Tibial nerve (tissue), 4 donors: ENCODE results near the gene RBM17. TPM values are rescaled to one million over a fixed set of nuclear protein-coding genes. Genes with fewer than 3 reads are reported as not detected.
A peak's percentile ranks its signal among the peaks of the same experiment; 100 is the strongest.

Experiments used
- DNase-seq, 2 donors: peaks; one replicate each; pipeline ENCODE4 v3.0.0-alpha.2; 2019; ENCODE audit warnings: low spot score in 2 of 2
- H3K27ac ChIP-seq, 4 donors: fragments of 200-600 bp; sonication (generic) in 3 of 4; one replicate each; pipeline ENCODE4 v1.5.1; 2017 to 2019; ENCODE audit warnings: mild to moderate bottlenecking in 1 of 4
- H3K27me3 ChIP-seq, 2 donors: fragments of 200-600 bp; sonication (generic) in 1 of 2; one replicate each; pipeline versions ENCODE4 v1.5.1 to v1.6.0; 2017 to 2019
- H3K36me3 ChIP-seq, 3 donors: fragments of 200-600 bp; sonication (generic); one replicate each; pipeline ENCODE4 v1.5.1; 2018 to 2019
- H3K4me1 ChIP-seq, 4 donors: fragments of 200-600 bp; sonication (generic) in 3 of 4; one replicate each; pipeline ENCODE4 v1.5.1; 2017 to 2019
- H3K4me3 ChIP-seq, 4 donors: fragments of 200-600 bp; sonication (generic) in 3 of 4; one replicate each; pipeline ENCODE4 v1.5.1; 2017 to 2019; ENCODE audit warnings: mild to moderate bottlenecking in 1 of 4, moderate library complexity in 1 of 4
- H3K9me3 ChIP-seq, 4 donors: fragments of 200-600 bp; sonication (generic) in 3 of 4; one replicate each; pipeline ENCODE4 v1.5.1; 2017 to 2019
- CTCF ChIP-seq, 5 experiments: fragments of 200-600 bp in 3 of 5; fragments of 450-650 bp in 2 of 5; sonication (generic) in 3 of 5; IDR thresholded peaks; one replicate each; pipeline ENCODE4 v1.5.1; 2016 to 2019; ENCODE audit warnings: antibody characterized with exemption in 5 of 5, mild to moderate bottlenecking in 3 of 5, moderate library complexity in 2 of 5
- EP300 ChIP-seq, 2 donors: sonication (generic); formaldehyde crosslinking; IDR thresholded peaks; one replicate each; pipeline ENCODE4 v1.6.1; 2017; ENCODE audit warnings: antibody characterized with exemption in 2 of 2, mild to moderate bottlenecking in 1 of 2
- POLR2A ChIP-seq, 2 donors: fragments of 450-650 bp; IDR thresholded peaks; one replicate each; pipeline ENCODE4 v1.6.1; 2017; ENCODE audit warnings: antibody characterized with exemption in 2 of 2, mild to moderate bottlenecking in 2 of 2, moderate library complexity in 2 of 2
- WGBS, 2 donors: methylation state at CpG; one replicate each; pipeline ENCODE4 v1.1.5; 2018; 5-methylcytosine and 5-hydroxymethylcytosine counted together
- total RNA-seq, 4 donors: library from RNA; depleted of rRNA; stranded (reverse); fragments of >200 nt; gene quantifications; one replicate each; pipeline ENCODE4 v1.1.0, GENCODE V29; 2016

The RBM17 gene
- total RNA-seq, 4 donors from 2014 or later = 70.6 to 109 (median 94.3) TPM

GRCh38 chr10:6112893-6113292, 24.1 kb downstream of the RBM17 start:
- Histone ChIP-seq H3K9me3 (no peaks in the 10 kb centered on the region), H3K4me3 (no peak overlapping the region), H3K36me3 (peaks cover 2 to 68% (median 23%) of the 10 kb centered on the region in 3 donors), H3K4me1 (peaks cover 0 to 17% (median 2%) of the 10 kb centered on the region in 4 donors), H3K27me3 (no peaks in the 10 kb centered on the region), H3K27ac (no peak overlapping the region)
- TF ChIP-seq POLR2A (IDR thresholded peaks at IDR 0.05) (no peak), CTCF (IDR thresholded peaks at IDR 0.05) (no peak), EP300 (IDR thresholded peaks at IDR 0.05) (no peak)
- WGBS, 2 donors = 82 to 85% methylated on average over 6 of the region's 6 CpGs
- DNase-seq = no peak

- peaks cover 2 to 57% (median 23%) of the 10 kb centered on the region in 3 donors for H3K36me3 ChIP-seq
- H3K9me3 ChIP-seq = no peaks in the 10 kb centered on the region
- DNase-seq = no peak
- H3K4me1 ChIP-seq = peaks cover 0 to 13% (median 2%) of the 10 kb centered on the region in 4 donors
- H3K4me3 ChIP-seq = no peak overlapping the region
- WGBS, 2 donors = 86 to 91% methylated on average over 4 of the region's 4 CpGs
- TF ChIP-seq EP300 (IDR thresholded peaks at IDR 0.05) (no peak), POLR2A (IDR thresholded peaks at IDR 0.05) (no peak), CTCF (IDR thresholded peaks at IDR 0.05) (no peak)
- H3K27ac ChIP-seq = peak overlapping the region; percentile 5 to 80 (median 60)
- H3K27me3 ChIP-seq = no peaks in the 10 kb centered on the region
Measured at GRCh38 chr10:6114299-6114698, 25.5 kb downstream of the RBM17 start.

GRCh38 chr10:6114805-6115341, 26.0 kb downstream of the RBM17 start:
- TF ChIP-seq EP300 (IDR thresholded peaks at IDR 0.05) (no peak), POLR2A (IDR thresholded peaks at IDR 0.05) (no peak), CTCF (IDR thresholded peaks at IDR 0.05) (no peak)
- 48 to 50% methylated on average over 4 of the region's 4 CpGs for WGBS, 2 donors
- no peak overlapping the region for H3K4me3 ChIP-seq
- peak overlapping the region; percentile 5 to 80 (median 60) for H3K27ac ChIP-seq
- no peaks in the 10 kb centered on the region for H3K9me3 ChIP-seq
- peaks cover 0 to 13% (median 2%) of the 10 kb centered on the region in 4 donors for H3K4me1 ChIP-seq
- H3K27me3 ChIP-seq = no peaks in the 10 kb centered on the region
- DNase-seq = peak; percentile 28 to 43
- peaks cover 2 to 51% (median 22%) of the 10 kb centered on the region in 3 donors for H3K36me3 ChIP-seq

GRCh38 chr10:6115411-6115810, 26.6 kb downstream of the RBM17 start:
- Histone ChIP-seq H3K4me3 (no peak overlapping the region), H3K36me3 (peaks cover 2 to 46% (median 19%) of the 10 kb centered on the region in 3 donors), H3K27me3 (no peaks in the 10 kb centered on the region), H3K9me3 (no peaks in the 10 kb centered on the region), H3K27ac (peak overlapping the region in 3 of 4 donors; percentile 41 to 80 (median 79)), H3K4me1 (peaks cover 0 to 19% (median 4%) of the 10 kb centered on the region in 4 donors)
- 71% methylated on average over 4 of the region's 4 CpGs for WGBS, 2 donors
- DNase-seq = no peak
- TF ChIP-seq CTCF (IDR thresholded peaks at IDR 0.05) (no peak), EP300 (IDR thresholded peaks at IDR 0.05) (no peak), POLR2A (IDR thresholded peaks at IDR 0.05) (no peak)

GRCh38 chr10:6115824-6116350, 27.1 kb downstream of the RBM17 start:
- no peaks in the 10 kb centered on the region for H3K27me3 ChIP-seq
- no peak for DNase-seq
- no peak overlapping the region for H3K4me3 ChIP-seq
- H3K4me1 ChIP-seq = peaks cover 0 to 23% (median 5%) of the 10 kb centered on the region in 4 donors
- peak overlapping the region in 2 of 4 donors; percentile 31 to 80 for H3K27ac ChIP-seq
- no peak for TF ChIP-seq CTCF (IDR thresholded peaks at IDR 0.05)
- TF ChIP-seq EP300 (IDR thresholded peaks at IDR 0.05) = no peak
- no peak for TF ChIP-seq POLR2A (IDR thresholded peaks at IDR 0.05)
- peaks cover 2 to 41% (median 19%) of the 10 kb centered on the region in 3 donors for H3K36me3 ChIP-seq
- WGBS, 2 donors = 64 to 68% methylated on average over 3 of the region's 3 CpGs
- H3K9me3 ChIP-seq = no peaks in the 10 kb centered on the region
